Measurements from ENCODE around the gene TMEM181.

The TMEM181 gene

GRCh38 chr6:158677906-158678578, 118.2 kb downstream of the TMEM181 start:
- TF ChIP-seq EZH2phosphoT487 (IDR thresholded peaks at IDR 0.05; ENCODE audit: low read length) (no peak), EZH2 (optimal IDR thresholded peaks at IDR 0.05; ENCODE audit: low read depth, low read length) (no peak)
- TF ChIP-seq, protein P1, sequence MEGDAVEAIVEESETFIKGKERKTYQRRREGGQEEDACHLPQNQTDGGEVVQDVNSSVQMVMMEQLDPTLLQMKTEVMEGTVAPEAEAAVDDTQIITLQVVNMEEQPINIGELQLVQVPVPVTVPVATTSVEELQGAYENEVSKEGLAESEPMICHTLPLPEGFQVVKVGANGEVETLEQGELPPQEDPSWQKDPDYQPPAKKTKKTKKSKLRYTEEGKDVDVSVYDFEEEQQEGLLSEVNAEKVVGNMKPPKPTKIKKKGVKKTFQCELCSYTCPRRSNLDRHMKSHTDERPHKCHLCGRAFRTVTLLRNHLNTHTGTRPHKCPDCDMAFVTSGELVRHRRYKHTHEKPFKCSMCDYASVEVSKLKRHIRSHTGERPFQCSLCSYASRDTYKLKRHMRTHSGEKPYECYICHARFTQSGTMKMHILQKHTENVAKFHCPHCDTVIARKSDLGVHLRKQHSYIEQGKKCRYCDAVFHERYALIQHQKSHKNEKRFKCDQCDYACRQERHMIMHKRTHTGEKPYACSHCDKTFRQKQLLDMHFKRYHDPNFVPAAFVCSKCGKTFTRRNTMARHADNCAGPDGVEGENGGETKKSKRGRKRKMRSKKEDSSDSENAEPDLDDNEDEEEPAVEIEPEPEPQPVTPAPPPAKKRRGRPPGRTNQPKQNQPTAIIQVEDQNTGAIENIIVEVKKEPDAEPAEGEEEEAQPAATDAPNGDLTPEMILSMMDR (IDR thresholded peaks at IDR 0.05; ENCODE audit: low read length), result no peak
- H4K20me1 ChIP-seq (ENCODE audit: insufficient read depth, low read length), result no peaks in the 10 kb centered on the region

DNA sequence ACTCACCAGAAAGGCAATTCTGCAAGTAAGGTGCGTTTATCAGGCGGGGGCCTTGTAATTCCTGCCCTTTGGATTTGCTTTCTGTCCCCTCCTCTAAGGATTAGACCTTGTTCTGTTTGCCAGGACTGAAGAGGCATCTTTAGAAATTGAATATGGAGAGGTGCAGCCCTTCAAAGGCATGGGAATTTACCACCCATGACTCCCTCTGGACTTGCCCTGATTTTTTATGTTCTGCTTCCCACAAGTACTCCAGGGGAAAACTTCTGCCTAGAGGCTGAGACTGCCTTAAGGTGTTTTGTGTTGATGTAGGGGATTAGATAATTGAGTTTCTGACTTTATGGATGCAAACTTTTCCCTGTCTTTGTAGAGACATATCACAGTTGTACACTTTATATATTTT, 120.1 kb downstream of the TMEM181 start:
- Histone ChIP-seq H3K79me2 (ENCODE audit: low read length) (no peaks in the 10 kb centered on the region), H3K4me1 (ENCODE audit: low read length) (no peaks in the 10 kb centered on the region), H3K4me2 (ENCODE audit: low read depth, low read length) (no peak overlapping the region), H3K36me3 (replicated peaks; ENCODE audit: insufficient read depth, low read length) (no peaks in the 10 kb centered on the region), H4K20me1 (ENCODE audit: insufficient read depth, low read length) (no peaks in the 10 kb centered on the region), H3K9me2 (replicated peaks; ENCODE audit: insufficient read depth, low read length) (no peaks in the 10 kb centered on the region), H3K9me3 (replicated peaks; ENCODE audit: insufficient read depth, low read length) (no peaks in the 10 kb centered on the region), H3K9ac (ENCODE audit: low read length) (no peak overlapping the region), H2AFZ (ENCODE audit: low read length) (no peak overlapping the region), H3K4me3 (ENCODE audit: low read length) (no peak overlapping the region), H3F3A (ENCODE audit: insufficient read depth, low read length) (no peaks in the 10 kb centered on the region), H3K27ac (ENCODE audit: low read length) (no peak overlapping the region), H3K27me3 (replicated peaks; ENCODE audit: insufficient read depth, low read length) (no peaks in the 10 kb centered on the region)
- no peak for DNase-seq
- TF ChIP-seq EZH2phosphoT487 (IDR thresholded peaks at IDR 0.05; ENCODE audit: low read length), result no peak
- TF ChIP-seq, protein P1 (IDR thresholded peaks at IDR 0.05; ENCODE audit: low read length), result no peak
- TF ChIP-seq EZH2 (optimal IDR thresholded peaks at IDR 0.05; ENCODE audit: low read depth, low read length), result no peak

More at GRCh38 chr6:158677906-158678578, 118.2 kb downstream of the TMEM181 start:
- no peak for DNase-seq
- Histone ChIP-seq H3K27ac (ENCODE audit: low read length) (no peak overlapping the region), H3K36me3 (replicated peaks; ENCODE audit: insufficient read depth, low read length) (no peaks in the 10 kb centered on the region), H3K27me3 (replicated peaks; ENCODE audit: insufficient read depth, low read length) (no peaks in the 10 kb centered on the region), H3K4me3 (ENCODE audit: low read length) (no peak overlapping the region), H3K9me3 (replicated peaks; ENCODE audit: insufficient read depth, low read length) (no peaks in the 10 kb centered on the region), H3F3A (ENCODE audit: insufficient read depth, low read length) (no peaks in the 10 kb centered on the region), H3K9me2 (replicated peaks; ENCODE audit: insufficient read depth, low read length) (no peaks in the 10 kb centered on the region), H3K4me2 (ENCODE audit: low read depth, low read length) (no peak overlapping the region), H2AFZ (ENCODE audit: low read length) (no peak overlapping the region), H3K4me1 (ENCODE audit: low read length) (no peaks in the 10 kb centered on the region), H3K79me2 (ENCODE audit: low read length) (no peaks in the 10 kb centered on the region), H3K9ac (ENCODE audit: low read length) (no peak overlapping the region)

DNA sequence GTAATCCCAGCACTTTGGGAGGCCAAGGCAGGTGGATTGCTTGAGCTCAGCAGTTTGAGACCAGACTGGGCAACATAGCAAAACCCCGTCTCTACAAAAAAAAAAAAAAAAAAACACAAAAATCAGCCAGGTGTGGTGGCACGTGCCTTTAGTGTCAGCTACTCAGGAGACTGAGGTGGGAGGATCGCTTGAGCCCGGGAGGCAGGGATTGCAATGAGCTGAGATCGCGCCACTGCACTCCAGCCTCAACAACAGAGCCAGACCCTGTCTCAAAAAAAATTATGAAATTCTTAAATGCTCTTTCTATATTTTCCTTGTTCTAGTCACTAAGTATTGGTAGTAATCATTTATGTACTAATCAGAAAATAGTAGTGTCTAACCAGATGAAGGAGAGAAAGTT, 120.6 kb downstream of the TMEM181 start:
- H3K27ac ChIP-seq (ENCODE audit: low read length), result no peak overlapping the region
- H3K4me2 ChIP-seq (ENCODE audit: low read depth, low read length), result no peak overlapping the region
- no peak overlapping the region for H2AFZ ChIP-seq (ENCODE audit: low read length)
- H4K20me1 ChIP-seq (ENCODE audit: insufficient read depth, low read length), result no peaks in the 10 kb centered on the region
- H3K27me3 ChIP-seq (replicated peaks; ENCODE audit: insufficient read depth, low read length), result no peaks in the 10 kb centered on the region
- H3K9me3 ChIP-seq (replicated peaks; ENCODE audit: insufficient read depth, low read length), result no peaks in the 10 kb centered on the region
- H3K79me2 ChIP-seq (ENCODE audit: low read length), result no peaks in the 10 kb centered on the region
- no peaks in the 10 kb centered on the region for H3F3A ChIP-seq (ENCODE audit: insufficient read depth, low read length)
- TF ChIP-seq EZH2 (optimal IDR thresholded peaks at IDR 0.05; ENCODE audit: low read depth, low read length) (no peak), EZH2phosphoT487 (IDR thresholded peaks at IDR 0.05; ENCODE audit: low read length) (no peak)
- TF ChIP-seq, protein P1 (IDR thresholded peaks at IDR 0.05; ENCODE audit: low read length), result no peak
- no peaks in the 10 kb centered on the region for H3K9me2 ChIP-seq (replicated peaks; ENCODE audit: insufficient read depth, low read length)
- no peak overlapping the region for H3K9ac ChIP-seq (ENCODE audit: low read length)
- H3K4me1 ChIP-seq (ENCODE audit: low read length), result no peaks in the 10 kb centered on the region
- DNase-seq, result no peak
- H3K4me3 ChIP-seq (ENCODE audit: low read length), result no peak overlapping the region
- H3K36me3 ChIP-seq (replicated peaks; ENCODE audit: insufficient read depth, low read length), result no peaks in the 10 kb centered on the region

Measured in MM.1S (cell line).